Measurements from ENCODE around the gene CLSTN3.

CLSTN3 gene
- total RNA-seq, result 32.1 to 51.3 reads per million in 2 donors

- peak; percentile 72 to 91 (median 81) for DNase-seq
These were observed at the start of gene CLSTN3 for GRCh38 chr12:7129872-7130691. Gene CLSTN3, plus strand, starts transcription at chr12:7130371. Its CDS starts 278 bp downstream, at chr12:7130649.

- no peak for DNase-seq
These were observed 49.1 kb upstream of the CLSTN3 start for GRCh38 chr12:7081037-7081436.

GRCh38 chr12:7083125-7083524 is 47.0 kb upstream of the CLSTN3 start:
- no peak for DNase-seq

- no peak for DNase-seq
These were observed 40.8 kb upstream of the CLSTN3 start for GRCh38 chr12:7089196-7089871.

- no peak for DNase-seq
These were observed 39.8 kb upstream of the CLSTN3 start for GRCh38 chr12:7090222-7090998.

GRCh38 chr12:7091171-7091570 is 39.0 kb upstream of the CLSTN3 start:
- DNase-seq, result no peak

- no peak for DNase-seq
These were observed 38.4 kb upstream of the CLSTN3 start for GRCh38 chr12:7091660-7092228.

GRCh38 chr12:7092229-7092985 is 37.8 kb upstream of the CLSTN3 start, which contains the start of gene C1R:
Gene C1R, minus strand, starts transcription at chr12:7092445. Its CDS starts 57 bp downstream, at chr12:7092388.
- peak; percentile 27 to 67 (median 55) for DNase-seq

GRCh38 chr12:7092986-7093460 is 37.1 kb upstream of the CLSTN3 start:
- DNase-seq, result no peak

GRCh38 chr12:7093486-7093885 is 36.7 kb upstream of the CLSTN3 start:
- no peak for DNase-seq

- DNase-seq, result no peak
These were observed 36.3 kb upstream of the CLSTN3 start for GRCh38 chr12:7093892-7094291.

- no peak for DNase-seq
These were observed 33.9 kb upstream of the CLSTN3 start for GRCh38 chr12:7096006-7096932.

GRCh38 chr12:7096979-7097378 is 33.2 kb upstream of the CLSTN3 start:
- no peak for DNase-seq

- no peak for DNase-seq
These were observed 30.7 kb upstream of the CLSTN3 start for GRCh38 chr12:7099290-7099996.

- DNase-seq, result no peak
These were observed 29.9 kb upstream of the CLSTN3 start for GRCh38 chr12:7100239-7100638.

- no peak for DNase-seq
These were observed 29.0 kb upstream of the CLSTN3 start for GRCh38 chr12:7101047-7101693.

- DNase-seq, result no peak
These were observed 28.5 kb upstream of the CLSTN3 start for GRCh38 chr12:7101694-7102131.

- DNase-seq, result no peak
These were observed 27.6 kb upstream of the CLSTN3 start for GRCh38 chr12:7102582-7102981.

GRCh38 chr12:7103837-7104584 is 26.2 kb upstream of the CLSTN3 start:
- no peak for DNase-seq

Measured in T-helper 2 cell (primary cell).